Suprapubic skin (tissue), 4 donors: ENCODE data around the gene GPC1.

ENCODE experiments used
- EP300 ChIP-seq: sonication (generic); formaldehyde crosslinking; IDR thresholded peaks from one replicate; pipeline ENCODE4 v1.6.1; 2017; ENCODE audit warnings: antibody characterized with exemption
- POLR2A ChIP-seq, 2 donors: fragments of 450-650 bp; IDR thresholded peaks; one replicate each; pipeline ENCODE4 v1.6.1; 2017; ENCODE audit warnings: antibody characterized with exemption in 2 of 2, mild to moderate bottlenecking in 2 of 2, moderate library complexity in 2 of 2
- POLR2AphosphoS5 ChIP-seq, 3 donors: sonication (generic); formaldehyde crosslinking; IDR thresholded peaks; one replicate each; pipeline ENCODE4 v1.6.1; 2017; ENCODE audit warnings: antibody characterized with exemption in 3 of 3
- TF ChIP-seq, protein P1 (sequence below), 2 donors: fragments of 200-600 bp in 1 of 2; fragments of 450-650 bp in 1 of 2; sonication (generic) in 1 of 2; IDR thresholded peaks; one replicate each; pipeline ENCODE4 v1.5.1; 2016 to 2019; ENCODE audit warnings: antibody characterized with exemption in 2 of 2, mild to moderate bottlenecking in 1 of 2, moderate library complexity in 1 of 2

DNA sequence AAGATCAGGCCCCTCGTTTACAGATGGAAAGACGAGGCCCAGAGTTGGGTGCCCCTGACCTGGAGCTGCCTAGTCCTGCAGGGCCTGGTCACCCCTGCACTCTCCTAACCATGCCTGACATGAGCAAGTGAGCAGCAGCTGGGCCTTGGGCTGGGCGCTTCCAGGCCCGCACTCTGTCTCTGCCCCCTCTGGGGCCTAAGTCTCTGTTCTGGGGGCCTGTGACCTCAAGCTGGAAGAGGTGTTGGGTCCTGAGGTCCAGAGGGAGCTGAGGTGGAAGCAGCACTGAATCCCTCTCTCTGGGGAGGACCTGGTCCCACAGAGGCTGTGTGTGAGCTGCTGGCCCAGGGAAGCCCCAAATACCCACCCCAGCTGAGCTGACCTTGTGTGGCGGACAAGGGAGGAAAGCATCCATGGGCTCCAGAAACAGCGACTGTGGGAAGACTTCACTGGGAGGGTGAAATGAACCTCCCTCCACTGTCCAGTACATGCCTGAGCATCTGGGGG is 46.1 kb upstream of the GPC1 start:
- TF ChIP-seq, protein P1, sequence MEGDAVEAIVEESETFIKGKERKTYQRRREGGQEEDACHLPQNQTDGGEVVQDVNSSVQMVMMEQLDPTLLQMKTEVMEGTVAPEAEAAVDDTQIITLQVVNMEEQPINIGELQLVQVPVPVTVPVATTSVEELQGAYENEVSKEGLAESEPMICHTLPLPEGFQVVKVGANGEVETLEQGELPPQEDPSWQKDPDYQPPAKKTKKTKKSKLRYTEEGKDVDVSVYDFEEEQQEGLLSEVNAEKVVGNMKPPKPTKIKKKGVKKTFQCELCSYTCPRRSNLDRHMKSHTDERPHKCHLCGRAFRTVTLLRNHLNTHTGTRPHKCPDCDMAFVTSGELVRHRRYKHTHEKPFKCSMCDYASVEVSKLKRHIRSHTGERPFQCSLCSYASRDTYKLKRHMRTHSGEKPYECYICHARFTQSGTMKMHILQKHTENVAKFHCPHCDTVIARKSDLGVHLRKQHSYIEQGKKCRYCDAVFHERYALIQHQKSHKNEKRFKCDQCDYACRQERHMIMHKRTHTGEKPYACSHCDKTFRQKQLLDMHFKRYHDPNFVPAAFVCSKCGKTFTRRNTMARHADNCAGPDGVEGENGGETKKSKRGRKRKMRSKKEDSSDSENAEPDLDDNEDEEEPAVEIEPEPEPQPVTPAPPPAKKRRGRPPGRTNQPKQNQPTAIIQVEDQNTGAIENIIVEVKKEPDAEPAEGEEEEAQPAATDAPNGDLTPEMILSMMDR (IDR thresholded peaks at IDR 0.05): no peak
- TF ChIP-seq POLR2AphosphoS5 (IDR thresholded peaks at IDR 0.05): no peak
- no peak for TF ChIP-seq POLR2A (IDR thresholded peaks at IDR 0.05)
- no peak for TF ChIP-seq EP300
